Pancreas (tissue), 10 donors: ENCODE results near the gene MLF2. TPM values are rescaled to one million over a fixed set of nuclear protein-coding genes. Genes with fewer than 3 reads are reported as not detected.

Experiments used
- ATAC-seq, 4 donors: fragments of 200-7000 bp; cut with Tn5 transposase; one replicate each; pipeline versions ENCODE4 v1.8.0 to v1.9.1; 2020; ENCODE audit warnings: mild to moderate bottlenecking in 4 of 4, moderate library complexity in 4 of 4
- DNase-seq, 6 donors: peaks; one replicate each; pipeline ENCODE4 v3.0.0-alpha.2; 2020
- FAIRE-seq: peaks from 2 replicates; lab custom pipeline; 2012; peaks lifted over from hg19 to GRCh38; lab: Jason Lieb, UNC
- H3K27ac ChIP-seq, 4 donors: fragments of 200-600 bp; sonication (generic); 1 replicate in 3 of 4; 2 replicates in 1 of 4; pipeline versions ENCODE4 v1.5.0 to v1.8.0; 2020
- H3K27me3 ChIP-seq, 4 donors: fragments of 200-600 bp; one replicate each; pipeline ENCODE4 v1.8.0; 2021
- H3K36me3 ChIP-seq, 3 donors: fragments of 200-600 bp; sonication (generic) in 1 of 3; one replicate each; pipeline versions ENCODE4 v1.5.0 to v1.8.0; 2020 to 2021
- H3K4me1 ChIP-seq, 3 donors: fragments of 200-600 bp; one replicate each; pipeline ENCODE4 v1.8.0; 2021
- H3K4me3 ChIP-seq, 4 donors: fragments of 200-600 bp; sonication (generic) in 2 of 4; one replicate each; pipeline versions ENCODE4 v1.5.0 to v1.8.0; 2020 to 2021
- H3K9me3 ChIP-seq, 4 donors: fragments of 200-600 bp; one replicate each; pipeline ENCODE4 v1.8.0; 2021
- CTCF ChIP-seq, 4 donors: fragments of 200-600 bp; sonication (generic) in 3 of 4; IDR thresholded peaks; one replicate each; pipeline versions ENCODE4 v1.5.0 to v1.8.0; 2021; ENCODE audit warnings: antibody characterized with exemption in 4 of 4
- WGBS, 2 donors: extraction: QIAGEN DNeasy Blood & Tissue Kit; methylation state at CpG; one replicate each; pipeline ENCODE4 v1.1.7; 2013; 5-methylcytosine and 5-hydroxymethylcytosine counted together
- intact Hi-C, 3 donors: fragments of 100-400 bp; cut with DNase I; formaldehyde crosslinking; loops; one replicate each; pipeline versions ENCODE4 v1.11.1 to v1.14.2; 2022
- polyA plus RNA-seq, 2 donors: library from polyadenylated mRNA; stranded (reverse); fragments of 200-250 nt; gene quantifications; one replicate each; pipeline ENCODE4 v1.2.3, GENCODE V29; 2013
- total RNA-seq, 6 donors: library from RNA; stranded (reverse); fragmentation: NEBNext Ultra II Directional in 4 of 6; extraction: Animal tissue kit (Norgen Biotek cat#: 25700) in 4 of 6; gene quantifications; one replicate each; pipeline versions ENCODE4 v1.2.1 to v1.2.4, GENCODE V29; 2021 to 2023
- donor health status: healthy with polysubstance abuse.
- donor health status: DM: no; HTN: no; CAD: no; lungs with moderate emphysema.
- donor health status: DM: no; HTN: no; CAD: no.
- donor health status: control.
- donor health status: control.
- donor health status: Bipolar disorder and iron deficiency.
- donor health status: DM: yes; HTN: yes; CAD: no.
- donor health status: DM: no; HTN: no; CAD: no.
- donor health status: DM: no; HTN: no; CAD: no.
- donor health status: DM: yes; HTN: yes; CAD: no.

Gene MLF2
- total and polyA plus RNA-seq, 8 donors, result 38.5 to 111 (median 60.8) TPM

- no peaks in the 10 kb centered on the region for H3K9me3 ChIP-seq
- peak; percentile 5 for FAIRE-seq
- no peaks in the 10 kb centered on the region for H3K27me3 ChIP-seq
- no peaks in the 10 kb centered on the region for H3K36me3 ChIP-seq
- peaks cover 0 to 6% (median 0%) of the 10 kb centered on the region in 3 donors for H3K4me1 ChIP-seq
- DNase-seq, result peak; percentile 91 to 97 (median 94)
- 3 to 4% methylated on average over 35 of the region's 35 CpGs for WGBS, 2 donors
- peak; percentile 91 to 94 (median 93) for TF ChIP-seq CTCF (IDR thresholded peaks at IDR 0.05)
- intact Hi-C loops, result no loop called here
- H3K27ac ChIP-seq, result peak overlapping the region in 2 of 4 donors; percentile 5 to 44
- H3K4me3 ChIP-seq, result peak overlapping the region in 2 of 4 donors; percentile 27 to 47
- peak; percentile 97 to 99 (median 98) for ATAC-seq
Measured at GRCh38 chr12:6778574-6779550, 25.9 kb upstream of the MLF2 start.

DNA sequence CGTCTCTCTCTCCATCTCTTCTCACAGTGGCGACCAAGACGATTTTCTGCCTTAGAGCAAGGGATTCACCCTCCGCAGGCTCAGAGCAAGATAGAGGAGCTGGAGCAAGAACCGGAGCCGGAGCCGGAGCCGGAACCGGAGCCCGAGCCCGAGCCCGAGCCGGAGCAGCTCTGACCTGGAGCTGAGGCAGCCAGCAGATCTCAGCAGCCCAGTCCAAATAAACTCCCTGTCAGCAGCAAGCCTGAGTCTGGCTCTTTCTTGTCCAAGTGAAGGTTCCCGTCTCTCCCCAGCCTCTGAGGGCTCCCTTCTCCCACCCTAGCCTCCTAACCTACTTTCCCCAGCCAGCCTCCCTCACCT lies 25.3 kb upstream of the MLF2 start:
- H3K27me3 ChIP-seq, result no peaks in the 10 kb centered on the region
- DNase-seq, result peak in 1 of 6 donors; percentile 33
- FAIRE-seq, result no peak
- no peaks in the 10 kb centered on the region for H3K9me3 ChIP-seq
- H3K36me3 ChIP-seq, result no peaks in the 10 kb centered on the region
- ATAC-seq, result peak; percentile 41 to 57 (median 47)
- peak overlapping the region in 1 of 4 donors; percentile 44 for H3K27ac ChIP-seq
- H3K4me3 ChIP-seq, result peak overlapping the region in 2 of 4 donors; percentile 27 to 47
- TF ChIP-seq CTCF (IDR thresholded peaks at IDR 0.05), result no peak
- intact Hi-C loops, result no loop called here
- H3K4me1 ChIP-seq, result peaks cover 0 to 6% (median 0%) of the 10 kb centered on the region in 3 donors
- 20 to 30% methylated on average over 14 of the region's 14 CpGs for WGBS, 2 donors

DNA sequence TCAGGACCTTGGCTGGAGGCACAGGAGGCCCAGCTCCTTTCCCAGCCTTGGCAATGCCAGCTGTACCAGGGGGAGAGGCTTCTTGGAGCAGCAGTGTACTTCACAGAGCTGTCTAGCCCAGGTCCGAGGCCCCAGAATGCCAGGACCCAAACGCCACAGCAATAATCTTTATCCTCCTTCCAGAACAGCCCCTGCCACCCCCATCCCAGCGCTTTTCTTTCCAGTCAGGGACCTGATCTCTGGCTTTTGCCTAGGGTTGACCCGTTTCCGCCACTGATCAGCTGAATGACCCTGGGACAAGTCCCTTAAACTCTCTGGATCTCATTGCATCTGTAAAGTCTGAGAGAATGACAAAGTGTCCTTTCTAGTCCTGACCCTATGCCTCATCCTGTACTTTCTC lies 24.4 kb upstream of the MLF2 start:
- Histone ChIP-seq H3K4me1 (peaks cover 0 to 6% (median 0%) of the 10 kb centered on the region in 3 donors), H3K36me3 (no peaks in the 10 kb centered on the region), H3K27ac (no peak overlapping the region), H3K27me3 (no peaks in the 10 kb centered on the region), H3K4me3 (no peak overlapping the region), H3K9me3 (no peaks in the 10 kb centered on the region)
- FAIRE-seq (no peak), DNase-seq (no peak), ATAC-seq (no peak)
- TF ChIP-seq CTCF (IDR thresholded peaks at IDR 0.05), result no peak
- intact Hi-C loops, result no loop called here
- 85 to 93% methylated on average over 5 of the region's 5 CpGs for WGBS, 2 donors

DNA sequence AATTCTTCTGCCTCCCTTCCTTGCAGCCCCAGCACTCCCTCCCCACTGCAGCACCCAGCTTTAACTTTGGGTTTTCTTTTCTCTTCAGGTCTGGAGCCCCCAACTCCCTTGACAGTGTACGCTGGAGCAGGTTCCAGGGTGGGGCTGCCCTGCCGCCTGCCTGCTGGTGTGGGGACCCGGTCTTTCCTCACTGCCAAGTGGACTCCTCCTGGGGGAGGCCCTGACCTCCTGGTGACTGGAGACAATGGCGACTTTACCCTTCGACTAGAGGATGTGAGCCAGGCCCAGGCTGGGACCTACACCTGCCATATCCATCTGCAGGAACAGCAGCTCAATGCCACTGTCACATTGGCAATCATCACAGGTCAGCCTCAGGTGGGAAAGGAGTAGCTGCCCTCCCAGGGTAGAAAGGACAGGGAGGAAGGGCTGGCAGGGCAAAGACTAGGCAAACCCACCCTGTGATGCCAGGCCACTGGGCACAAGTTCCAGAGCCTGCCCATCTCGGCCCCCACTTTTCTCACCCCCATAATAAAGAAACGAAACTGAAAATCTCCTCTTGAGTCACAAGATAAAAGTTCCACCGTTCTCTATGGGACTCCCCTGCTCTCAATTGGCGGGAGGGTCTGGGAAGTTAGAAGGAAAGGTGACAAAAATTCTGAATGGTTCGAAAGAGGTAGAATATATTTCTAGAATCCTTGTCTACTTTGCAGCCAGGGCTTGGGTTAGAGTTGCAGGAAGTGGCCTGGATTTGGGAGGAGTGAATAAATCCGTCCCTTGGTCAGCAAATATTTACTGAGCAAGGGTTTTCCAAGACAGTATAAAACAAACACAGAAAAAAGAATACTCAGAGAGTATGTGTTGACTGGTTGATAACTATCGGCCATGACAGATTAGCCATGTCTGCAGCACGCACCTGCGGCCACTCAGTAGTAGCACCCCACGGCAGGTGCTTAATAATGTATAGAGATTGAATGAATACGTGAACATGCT lies 22.5 kb upstream of the MLF2 start:
- Histone ChIP-seq H3K4me1 (peaks cover 0 to 6% (median 0%) of the 10 kb centered on the region in 3 donors), H3K9me3 (no peaks in the 10 kb centered on the region), H3K36me3 (no peaks in the 10 kb centered on the region), H3K27me3 (no peaks in the 10 kb centered on the region), H3K27ac (no peak overlapping the region), H3K4me3 (no peak overlapping the region)
- 64 to 65% methylated on average over 16 of the region's 16 CpGs for WGBS, 2 donors
- ATAC-seq (no peak), FAIRE-seq (no peak), DNase-seq (no peak)
- intact Hi-C loops, result no loop called here
- no peak for TF ChIP-seq CTCF (IDR thresholded peaks at IDR 0.05)
